Astrocyte (in vitro differentiated cells and primary cell): ENCODE data around the gene CRADD.

ENCODE experiments used
- CTCF ChIP-seq: IDR thresholded peaks from 2 replicates; pipeline ENCODE4 v1.5.1; 2011; ENCODE audit warnings: low read depth, mild to moderate bottlenecking, inconsistent platforms, low read length, moderate library complexity; ENCODE audit not compliant: insufficient read depth
- EZH2 ChIP-seq: IDR thresholded peaks from 2 replicates; pipeline ENCODE4 v1.6.1; 2012; ENCODE audit warnings: mild to moderate bottlenecking, low read length, inconsistent platforms; ENCODE audit not compliant: insufficient read depth

DNA sequence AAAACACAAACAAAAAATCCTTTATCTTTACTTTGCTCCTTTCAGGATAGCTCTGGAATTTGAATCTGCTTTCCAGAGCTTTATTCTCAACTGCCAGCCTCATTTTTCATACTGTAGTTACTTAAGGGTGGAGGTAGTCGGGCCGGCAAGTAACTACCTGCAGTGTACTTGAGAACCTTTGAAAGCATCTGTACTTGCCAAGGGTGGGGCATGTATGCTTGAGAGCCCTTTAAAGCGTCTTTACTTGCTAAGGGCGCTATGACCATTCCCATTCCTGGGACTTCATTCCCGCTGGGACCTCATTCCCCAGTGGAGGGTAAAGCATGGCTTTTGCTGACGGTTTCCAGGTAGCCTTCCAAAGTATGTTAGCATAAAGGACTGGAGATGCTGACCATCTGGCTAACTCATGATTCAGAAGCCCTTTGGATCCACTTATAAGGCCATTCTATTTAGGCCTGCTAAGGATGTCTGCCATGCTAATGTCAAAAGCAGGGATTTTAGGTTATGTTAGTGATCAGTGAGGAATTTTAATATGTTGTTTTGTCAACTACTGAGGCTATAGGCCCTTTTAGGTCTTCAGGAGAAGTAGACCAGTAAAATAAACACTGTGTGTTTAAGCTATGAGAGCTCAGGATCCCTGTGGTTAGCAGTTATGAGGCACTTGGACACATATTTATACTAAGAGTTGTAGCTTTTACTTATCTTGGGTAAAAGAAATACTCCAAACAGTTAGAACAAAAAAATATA lies 74.9 kb downstream of the CRADD start:
- TF ChIP-seq CTCF (no peak), EZH2 (no peak)
